Stimulated activated CD4-positive, alpha-beta T cell treated with anti-CD3 and anti-CD28 coated beads, Interleukin-15, amount 100 ng/mL, for 1 hour (primary cell): ENCODE results near the gene RBPJ.
A peak's percentile ranks its signal among the peaks of the same experiment; 100 is the strongest.
"Not testable (repeated sequence)": the region's sequence is repeated elsewhere in the genome, so short reads cannot be mapped to it uniquely, and the experiment has no call there.

Experiments
- DNase-seq, 2 donors: peaks; one replicate each; pipeline ENCODE4 v3.0.0-alpha.2; 2020; ENCODE audit warnings: low read depth in 1 of 2, low spot score in 1 of 2

The RBPJ gene

GRCh38 chr4:26300314-26301307 lies 20.2 kb upstream of the RBPJ start:
- DNase-seq = no peak

- DNase-seq = no peak
Observed at GRCh38 chr4:26302031-26302899, 18.5 kb upstream of the RBPJ start.

DNA sequence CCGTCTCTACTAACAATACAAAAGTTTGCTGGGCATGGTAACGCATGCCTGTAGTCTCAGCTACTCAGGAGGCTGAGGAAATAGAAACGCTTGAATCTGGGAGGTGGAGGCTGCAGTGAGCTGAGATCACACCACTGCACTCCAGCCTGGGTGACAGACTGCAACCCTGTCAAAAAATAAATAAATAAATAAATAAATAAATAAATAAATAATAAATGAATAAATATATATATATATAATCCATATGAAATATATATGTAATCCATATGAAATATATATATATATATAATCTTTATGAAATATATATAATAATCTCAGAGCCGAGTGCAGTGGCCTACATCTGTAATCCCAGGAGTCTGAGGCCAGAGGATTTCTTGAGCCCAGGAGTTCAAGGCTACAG lies 17.8 kb upstream of the RBPJ start:
- DNase-seq = no peak

DNA sequence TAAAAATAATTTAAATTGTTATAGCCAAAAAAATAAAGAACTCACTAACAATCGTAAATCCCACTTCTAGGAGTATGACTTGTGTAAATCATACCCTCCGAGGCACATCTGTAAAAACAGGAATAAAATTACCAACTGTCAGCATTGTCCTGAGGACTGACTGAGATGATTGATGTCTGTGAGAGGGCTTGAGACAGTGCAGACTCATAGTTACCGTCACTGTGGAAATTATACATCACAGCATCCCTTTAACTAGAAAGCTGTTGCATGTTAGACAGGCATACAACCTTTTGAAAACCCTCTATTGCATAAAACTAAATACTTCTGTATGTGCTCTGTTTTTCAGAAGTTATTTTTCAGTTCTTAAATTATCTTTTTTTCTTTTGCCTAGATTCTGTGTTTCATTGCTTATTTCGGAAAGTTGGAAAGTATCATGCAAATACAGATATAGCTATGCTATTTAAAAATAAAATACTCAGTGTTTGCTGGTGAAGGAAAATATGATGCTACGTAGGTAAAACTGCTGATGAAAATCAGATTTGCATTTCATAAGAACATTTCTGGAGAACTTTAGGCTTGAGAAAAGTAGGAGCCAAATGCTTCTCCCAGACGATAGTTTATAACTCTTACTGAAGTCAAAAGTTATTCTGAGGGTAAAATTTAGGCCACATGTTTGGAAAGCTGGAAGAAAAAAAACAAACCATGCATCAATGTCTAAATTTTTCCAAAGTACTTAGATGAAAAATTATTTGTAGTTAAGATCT lies 13.6 kb upstream of the RBPJ start:
- no peak for DNase-seq

GRCh38 chr4:26308568-26308967 lies 12.2 kb upstream of the RBPJ start:
- no peak for DNase-seq

- DNase-seq = no peak
Observed at GRCh38 chr4:26310264-26310663, 10.6 kb upstream of the RBPJ start.

GRCh38 chr4:26311633-26312032 lies 9.2 kb upstream of the RBPJ start:
- no peak for DNase-seq

GRCh38 chr4:26315316-26315932 lies 5.4 kb upstream of the RBPJ start:
- DNase-seq = not testable (repeated sequence)

- no peak for DNase-seq
Observed at GRCh38 chr4:26317766-26318165, 3.0 kb upstream of the RBPJ start.

- DNase-seq = peak; percentile 91 to 93
Observed at GRCh38 chr4:26319467-26319948, 1.3 kb upstream of the RBPJ start.

DNA sequence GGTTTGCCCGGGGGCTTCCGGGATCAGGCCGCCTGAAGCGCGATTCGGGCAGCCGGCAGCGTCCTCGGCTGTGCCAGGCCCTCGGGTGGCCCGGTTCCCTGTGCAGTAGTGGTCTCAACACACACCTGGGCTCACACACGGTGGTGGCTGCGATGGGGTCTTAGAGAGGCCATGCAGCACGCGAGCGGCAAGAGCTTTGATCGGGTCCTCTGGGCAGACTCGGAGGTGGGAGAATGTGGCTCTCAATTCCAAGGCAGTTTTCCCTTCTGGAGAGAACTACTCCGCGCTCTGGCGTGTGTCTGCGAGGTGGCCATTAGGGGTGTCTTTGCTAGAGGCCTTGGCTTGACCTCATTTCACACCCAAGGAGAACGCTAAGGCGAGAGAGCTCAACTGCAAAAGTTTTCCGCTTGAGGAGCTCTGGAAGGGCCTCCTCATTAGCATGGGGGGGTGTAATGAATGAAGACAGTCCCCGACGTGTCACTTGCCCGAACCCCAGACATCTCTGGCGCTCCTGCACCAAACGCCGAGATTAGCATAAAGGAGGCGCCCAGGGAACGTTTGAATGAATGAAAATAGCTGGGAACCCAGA lies 771 bp upstream of the RBPJ start:
- DNase-seq = peak in 1 of 2 donors; percentile 22

DNA sequence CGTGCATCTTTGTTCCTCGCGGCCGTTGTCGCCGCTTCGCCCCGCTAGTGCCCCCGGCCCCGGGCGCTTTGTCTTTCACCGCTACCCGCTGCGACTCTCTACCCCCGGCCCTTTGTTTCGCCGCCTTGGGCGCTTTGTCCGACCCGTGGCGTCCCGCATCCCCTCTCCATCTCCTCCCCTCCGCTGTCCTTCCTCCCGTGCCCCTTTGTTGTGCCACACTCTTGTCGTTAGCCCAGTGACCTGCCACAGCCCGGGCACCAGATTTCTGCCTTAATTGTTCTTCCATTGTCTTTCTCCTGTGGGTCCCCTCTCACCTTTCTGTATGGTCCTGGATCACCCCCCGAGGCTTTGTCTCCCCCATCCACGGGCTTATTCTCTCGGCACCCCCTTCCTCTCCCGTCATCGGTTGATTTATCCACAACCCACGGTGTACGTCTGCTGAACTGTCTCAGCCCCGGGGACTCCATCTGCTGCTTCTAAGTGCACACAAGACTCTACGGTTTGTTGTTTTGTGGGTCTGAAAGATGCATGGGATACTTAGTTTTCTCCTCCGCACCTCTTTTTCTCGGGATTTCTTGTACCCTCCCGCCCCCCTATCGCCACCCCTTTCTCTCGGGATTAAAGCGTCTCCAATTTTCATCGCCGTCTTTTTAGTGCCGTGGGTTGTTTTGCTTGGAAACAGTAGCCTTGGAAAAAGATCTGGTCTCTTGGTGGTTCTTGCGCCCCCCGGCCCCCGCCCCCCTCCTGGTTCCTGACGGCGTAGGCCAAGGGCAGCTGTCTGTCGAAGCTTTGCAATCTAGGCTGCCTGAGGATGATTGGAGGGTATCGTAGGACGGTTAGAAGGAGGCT lies 783 bp downstream of the RBPJ start:
- peak in 1 of 2 donors; percentile 22 for DNase-seq

- no peak for DNase-seq
Observed at GRCh38 chr4:26322346-26322745, 1.5 kb downstream of the RBPJ start.

- no peak for DNase-seq
Observed at GRCh38 chr4:26323821-26324220, 3.0 kb downstream of the RBPJ start.

DNA sequence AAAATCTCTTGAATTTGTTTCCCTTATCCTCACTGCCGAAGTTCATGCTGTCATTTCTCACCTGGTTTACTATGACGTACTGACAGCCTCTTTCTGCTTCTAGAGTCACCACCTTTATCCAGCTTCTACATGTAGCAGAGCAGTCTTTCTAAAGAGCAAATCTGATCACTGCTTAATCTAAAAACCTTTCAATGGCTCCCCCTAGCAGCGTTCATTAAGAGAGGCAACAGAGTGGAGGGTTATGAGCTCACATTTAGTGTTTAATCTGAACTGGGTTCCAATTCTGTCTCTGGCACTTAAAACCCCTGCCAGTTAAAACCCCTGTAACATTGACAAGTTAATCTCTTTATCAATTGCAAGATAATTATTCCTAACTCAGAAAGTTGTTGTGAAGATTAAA lies 4.4 kb downstream of the RBPJ start:
- no peak for DNase-seq

DNA sequence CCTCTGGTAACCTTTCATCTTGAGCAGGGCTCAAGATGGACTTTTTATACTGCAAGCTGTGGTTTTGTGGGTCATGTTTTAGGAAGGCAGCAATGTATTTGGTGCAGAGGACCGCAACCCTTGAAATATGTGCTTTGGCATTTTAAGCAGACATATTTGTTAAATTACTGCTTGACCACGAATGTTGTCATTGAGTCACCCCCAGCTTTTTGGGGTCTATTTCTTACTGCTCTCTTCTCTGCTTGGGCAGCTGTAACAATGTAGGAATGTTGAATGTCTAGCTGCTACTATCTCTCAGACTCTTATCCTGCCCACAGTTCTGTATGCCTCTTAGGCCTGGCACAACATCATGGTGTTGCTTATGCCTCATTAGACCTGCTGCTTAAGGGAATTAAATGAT lies 6.0 kb downstream of the RBPJ start:
- no peak for DNase-seq

GRCh38 chr4:26330186-26330787 lies 9.5 kb downstream of the RBPJ start:
- no peak for DNase-seq

GRCh38 chr4:26330946-26331345 lies 10.1 kb downstream of the RBPJ start:
- DNase-seq = no peak
